HG02870 (cell line): ENCODE results near the gene NPY5R.

Experiments
- ATAC-seq: cut with Tn5 transposase; IDR thresholded peaks from one replicate; pipeline ENCODE4 v1.9.1; 2021; ENCODE audit warnings: mild to moderate bottlenecking, moderate library complexity; ENCODE audit not compliant: unreplicated experiment

The NPY5R gene

GRCh38 chr4:163343604-163344146 is at the start of gene NPY5R:
NPY5R (plus strand) TSS chr4:163343892; CDS start chr4:163350274, 6,382 bp downstream.
- ATAC-seq = no peak

GRCh38 chr4:163295138-163295537 is 48.6 kb upstream of the NPY5R start:
- no peak for ATAC-seq

GRCh38 chr4:163300445-163300844 is 43.2 kb upstream of the NPY5R start:
- no peak for ATAC-seq

GRCh38 chr4:163303069-163303468 is 40.6 kb upstream of the NPY5R start:
- no peak for ATAC-seq

- ATAC-seq = no peak
Observed at GRCh38 chr4:163309466-163309865, 34.2 kb upstream of the NPY5R start.

DNA sequence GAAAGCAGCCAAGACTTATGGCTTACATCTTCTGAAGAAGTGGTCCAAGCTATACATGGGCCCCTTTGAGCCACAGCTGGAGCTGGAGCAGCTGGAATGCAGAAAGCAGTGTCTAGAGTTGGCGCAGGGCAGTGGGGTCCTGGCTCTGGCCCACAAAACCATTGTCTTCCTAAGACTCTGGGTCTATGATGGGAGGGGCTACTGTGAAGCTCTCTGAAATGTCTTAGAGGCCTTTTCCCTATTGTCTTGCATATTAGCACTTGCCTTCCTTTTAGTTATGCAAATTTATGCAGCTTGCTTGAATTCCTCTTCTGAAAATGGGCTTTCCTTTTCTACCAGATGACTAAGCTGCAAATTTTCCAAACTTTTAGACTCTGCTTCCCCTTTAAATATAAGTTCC is 26.6 kb upstream of the NPY5R start:
- ATAC-seq = no peak

GRCh38 chr4:163330916-163331628 is 12.6 kb upstream of the NPY5R start:
- no peak for ATAC-seq

GRCh38 chr4:163331629-163332376 is 11.9 kb upstream of the NPY5R start:
- ATAC-seq = no peak

DNA sequence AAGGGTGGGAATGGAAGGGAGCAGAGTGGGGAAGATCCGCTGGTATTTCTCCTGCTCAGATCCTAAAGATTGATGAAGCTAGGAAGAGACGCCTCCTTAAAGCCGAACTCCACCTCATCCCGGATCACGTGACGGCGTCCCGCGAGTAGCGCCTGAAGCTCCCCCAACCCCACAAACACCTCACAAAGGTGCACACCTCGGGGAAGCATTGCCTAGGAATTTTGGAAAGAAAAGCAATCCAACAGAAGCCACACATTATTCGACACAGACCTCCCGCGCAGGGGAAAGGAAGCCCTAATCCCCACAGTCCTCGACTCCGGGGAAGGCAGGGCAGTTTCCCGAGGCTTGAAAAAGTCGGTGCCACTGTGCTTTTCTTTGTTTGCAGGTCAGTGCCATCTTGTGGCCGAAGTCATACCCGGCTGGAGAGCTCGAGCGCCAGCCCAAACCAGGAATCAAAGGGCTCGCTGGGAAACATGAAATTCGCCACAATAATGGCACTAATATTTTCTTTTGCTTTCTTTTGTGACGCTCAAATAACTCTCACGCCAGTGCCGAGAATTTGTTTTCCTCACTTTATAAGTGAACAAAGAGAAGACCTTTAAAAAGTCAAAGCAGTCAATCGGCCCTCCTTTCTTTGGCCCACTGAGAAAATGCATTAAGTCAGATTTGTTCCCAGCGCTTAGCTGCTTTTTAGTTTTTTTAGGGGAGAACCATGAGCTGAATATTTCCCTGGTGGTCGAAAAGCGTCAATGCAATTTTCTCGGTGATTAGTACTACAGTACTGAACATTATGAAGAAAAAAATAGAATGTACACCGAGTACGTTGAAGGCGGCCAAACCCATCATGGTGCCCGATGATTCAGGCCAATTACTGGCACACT is 10.9 kb upstream of the NPY5R start, which contains the start of gene NPY1R:
NPY1R (minus strand) TSS at position 71 of the 881 bp plus-strand sequence. CDS start 6,042 bp downstream, outside the sequence.
- ATAC-seq = peak; percentile 81

DNA sequence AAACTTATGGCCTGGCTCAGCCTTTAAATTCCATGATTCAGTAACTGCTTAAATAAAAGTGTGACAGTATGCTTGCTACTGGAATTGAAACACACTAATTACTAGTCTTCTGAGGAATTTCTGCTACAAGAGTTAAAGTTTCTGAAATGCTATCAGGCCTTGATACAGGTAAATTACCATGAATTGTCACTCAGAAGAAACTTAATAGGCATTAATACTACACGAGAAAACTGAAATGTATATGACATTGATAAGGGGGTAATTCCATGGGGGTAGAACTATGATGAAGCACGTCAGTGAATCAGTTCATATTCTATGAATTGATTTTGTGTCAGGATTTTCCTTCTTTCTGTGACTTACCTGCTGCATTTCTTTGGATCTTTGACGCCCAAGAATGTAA is 8.3 kb upstream of the NPY5R start:
- no peak for ATAC-seq

GRCh38 chr4:163344147-163345125 is 744 bp downstream of the NPY5R start:
- ATAC-seq = no peak

GRCh38 chr4:163350672-163351071 is 7.0 kb downstream of the NPY5R start:
- ATAC-seq = no peak

DNA sequence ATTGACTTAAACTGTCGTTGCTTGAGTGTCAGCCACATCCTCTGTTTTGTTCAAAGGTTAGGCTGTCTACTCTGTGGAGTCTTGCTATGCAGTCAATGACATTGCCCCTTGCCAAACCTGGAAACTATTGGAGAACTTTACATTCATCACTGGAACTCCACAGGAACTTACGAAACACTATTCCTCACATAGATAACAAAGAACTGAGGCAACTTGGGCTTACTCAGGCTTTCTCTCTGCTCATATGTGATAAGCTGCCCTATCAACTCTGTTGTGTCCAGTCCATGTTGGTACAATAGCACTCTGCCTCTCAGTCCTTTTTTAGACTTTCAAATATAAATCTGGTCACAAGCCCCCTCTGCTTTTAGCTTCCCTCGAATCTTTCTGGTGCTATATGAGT is 9.4 kb downstream of the NPY5R start:
- ATAC-seq = no peak

- no peak for ATAC-seq
Observed at GRCh38 chr4:163356104-163356503, 12.4 kb downstream of the NPY5R start.

- ATAC-seq = no peak
Observed at GRCh38 chr4:163367651-163368050, 24.0 kb downstream of the NPY5R start.

GRCh38 chr4:163372029-163372428 is 28.3 kb downstream of the NPY5R start:
- ATAC-seq = no peak

- ATAC-seq = no peak
Observed at GRCh38 chr4:163378661-163379060, 35.0 kb downstream of the NPY5R start.

DNA sequence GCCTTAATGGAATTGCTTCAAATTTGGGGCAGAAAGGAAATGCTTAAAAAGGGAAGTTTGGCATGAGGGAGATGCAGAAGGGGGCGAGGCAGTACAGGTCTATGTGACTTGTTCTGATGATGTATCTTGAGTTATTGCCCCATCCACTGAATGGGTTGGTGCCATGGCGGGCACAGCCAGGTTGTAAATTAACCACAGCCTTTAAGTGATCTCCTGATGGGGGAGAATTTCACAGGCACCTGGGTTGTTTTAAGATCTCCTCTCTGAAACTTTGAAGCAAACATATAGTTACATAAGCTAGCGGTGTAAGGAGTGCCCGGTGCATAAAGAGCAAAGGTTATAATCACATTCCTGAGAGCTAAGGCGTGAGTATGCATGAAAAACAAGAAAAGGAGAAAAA is 37.0 kb downstream of the NPY5R start:
- no peak for ATAC-seq

- ATAC-seq = no peak
Observed at GRCh38 chr4:163382178-163382869, 38.6 kb downstream of the NPY5R start.
